Measurements from ENCODE around the gene CD27.
"Not testable (repeated sequence)": the region's sequence is repeated elsewhere in the genome, so short reads cannot be mapped to it uniquely, and the experiment has no call there.

Gene CD27

DNA sequence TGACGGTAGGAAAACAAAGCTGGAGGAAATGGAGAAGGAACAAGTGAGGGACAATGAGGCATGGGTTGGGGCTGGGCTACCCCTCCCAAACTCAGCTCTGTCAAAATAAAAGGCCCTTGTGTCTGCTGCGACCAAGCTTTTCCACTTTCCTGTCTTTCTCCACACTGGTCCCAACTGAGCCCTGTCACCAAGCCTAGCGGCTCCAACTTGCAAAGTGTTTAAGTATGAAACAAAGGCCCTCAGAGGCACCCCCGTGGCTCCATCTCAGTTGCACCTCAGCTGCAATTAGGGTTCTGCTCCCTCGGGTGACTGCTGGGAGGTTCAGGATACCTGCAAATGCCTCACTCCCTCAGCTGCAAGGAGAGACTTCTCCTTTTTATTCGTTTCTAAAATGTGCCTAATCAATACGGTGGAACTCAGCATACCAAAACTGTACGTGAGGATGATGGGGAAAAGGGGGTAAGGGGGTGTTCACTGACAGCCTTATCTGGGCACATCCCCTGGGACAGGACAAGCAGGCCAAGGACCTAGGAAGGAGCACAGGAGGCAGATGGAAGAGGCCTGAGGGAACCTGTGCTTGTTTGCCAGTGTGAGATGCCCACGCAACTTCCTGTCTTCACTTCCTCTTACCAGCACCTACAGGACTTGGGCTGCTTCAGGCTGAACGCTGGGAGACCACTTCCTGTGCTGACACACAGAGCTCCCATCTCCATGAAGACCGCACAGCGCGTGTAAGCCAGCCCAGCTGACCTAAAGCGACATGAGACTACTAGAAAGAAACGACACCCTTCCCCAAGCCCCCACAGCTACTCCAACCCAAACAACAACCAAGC is 16.9 kb downstream of the CD27 start:
- peak; percentile 76 to 80 (median 79) for DNase-seq
- H3K36me3 ChIP-seq (ENCODE audit: control insufficient read depth, insufficient read depth, low read length): peaks cover 45% of the 10 kb centered on the region
- no peaks in the 10 kb centered on the region for H3K27me3 ChIP-seq (replicated peaks; ENCODE audit: control insufficient read depth, insufficient read depth, low read length, poor library complexity, severe bottlenecking)
- peaks cover 64% of the 10 kb centered on the region for H3K4me1 ChIP-seq (ENCODE audit: control insufficient read depth, insufficient read depth, low read length, poor library complexity, severe bottlenecking)
- peak overlapping the region; percentile 86 for H3K27ac ChIP-seq (ENCODE audit: insufficient read depth, low read length, poor library complexity, severe bottlenecking)
- H3K9me3 ChIP-seq (ENCODE audit: control insufficient read depth, low read length): no peaks in the 10 kb centered on the region
- H3K4me3 ChIP-seq (ENCODE audit: insufficient read depth, low read depth, low read length, poor library complexity, severe bottlenecking): peak overlapping the region; percentile 32

DNA sequence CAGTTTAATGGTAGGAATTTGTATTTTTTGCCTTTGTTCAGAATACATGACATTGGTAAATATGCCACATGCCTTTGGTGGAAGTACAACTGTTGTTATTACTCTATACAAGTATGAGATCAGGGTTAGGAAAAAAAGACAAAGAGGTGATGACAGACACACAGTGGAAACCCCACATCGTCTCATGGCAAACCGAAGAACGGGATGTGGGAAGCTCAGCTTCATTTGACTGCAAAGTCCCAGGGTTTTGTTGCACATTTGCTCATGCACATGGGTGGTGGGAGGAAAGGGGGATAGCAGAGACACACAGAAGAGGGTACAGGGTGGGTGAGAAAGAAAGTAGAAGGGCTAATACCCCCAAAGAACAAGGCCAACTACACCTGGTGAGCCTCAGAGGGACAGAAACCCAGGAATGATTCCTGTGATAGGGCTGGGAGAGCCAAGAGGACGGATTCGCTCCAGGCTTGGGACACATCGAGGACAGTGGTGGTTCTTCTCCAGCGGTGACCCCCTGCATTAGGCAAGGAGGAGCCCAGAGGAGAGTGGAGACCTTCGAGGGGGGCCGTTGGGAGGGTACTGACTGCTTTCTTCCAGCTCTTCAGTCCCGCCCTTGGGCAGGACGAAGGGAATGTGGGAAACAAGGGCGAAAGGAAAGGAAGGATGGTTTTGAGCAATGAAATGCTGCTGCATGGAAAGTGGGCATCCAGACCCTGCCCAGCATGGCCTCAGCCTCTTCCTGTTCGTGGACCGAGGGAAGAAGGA is 17.7 kb downstream of the CD27 start:
- Histone ChIP-seq H3K27me3 (replicated peaks; ENCODE audit: control insufficient read depth, insufficient read depth, low read length, poor library complexity, severe bottlenecking) (no peaks in the 10 kb centered on the region), H3K9me3 (ENCODE audit: control insufficient read depth, low read length) (no peaks in the 10 kb centered on the region), H3K36me3 (ENCODE audit: control insufficient read depth, insufficient read depth, low read length) (peaks cover 38% of the 10 kb centered on the region), H3K4me1 (ENCODE audit: control insufficient read depth, insufficient read depth, low read length, poor library complexity, severe bottlenecking) (peaks cover 61% of the 10 kb centered on the region), H3K27ac (ENCODE audit: insufficient read depth, low read length, poor library complexity, severe bottlenecking) (peak overlapping the region; percentile 86), H3K4me3 (ENCODE audit: insufficient read depth, low read depth, low read length, poor library complexity, severe bottlenecking) (peak overlapping the region; percentile 0)
- DNase-seq: peak in 1 of 3 donors; percentile 25

DNA sequence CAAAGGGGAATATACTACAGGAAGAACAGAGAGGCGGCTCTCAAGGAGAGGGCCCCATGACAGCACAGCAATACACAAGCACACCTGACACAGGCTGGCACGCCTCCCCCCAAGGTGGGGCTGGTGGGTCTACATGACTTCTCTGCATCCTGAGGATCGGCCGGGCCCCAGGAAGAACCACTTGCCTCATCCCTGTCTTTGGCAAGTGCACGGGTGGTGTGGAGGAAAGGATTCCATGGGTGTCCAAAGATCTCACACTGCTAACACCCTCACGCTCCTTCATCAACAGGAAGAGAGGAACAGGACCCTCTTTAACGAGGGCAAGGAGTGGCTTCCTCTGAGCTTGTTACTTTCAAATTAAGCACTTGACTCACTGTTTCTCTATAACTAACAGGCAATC is 18.5 kb downstream of the CD27 start:
- Histone ChIP-seq H3K36me3 (ENCODE audit: control insufficient read depth, insufficient read depth, low read length) (peaks cover 33% of the 10 kb centered on the region), H3K9me3 (ENCODE audit: control insufficient read depth, low read length) (no peaks in the 10 kb centered on the region), H3K4me3 (ENCODE audit: insufficient read depth, low read depth, low read length, poor library complexity, severe bottlenecking) (peak overlapping the region; percentile 0), H3K27me3 (replicated peaks; ENCODE audit: control insufficient read depth, insufficient read depth, low read length, poor library complexity, severe bottlenecking) (no peaks in the 10 kb centered on the region), H3K4me1 (ENCODE audit: control insufficient read depth, insufficient read depth, low read length, poor library complexity, severe bottlenecking) (peaks cover 61% of the 10 kb centered on the region), H3K27ac (ENCODE audit: insufficient read depth, low read length, poor library complexity, severe bottlenecking) (peak overlapping the region; percentile 86)
- no peak for DNase-seq

DNA sequence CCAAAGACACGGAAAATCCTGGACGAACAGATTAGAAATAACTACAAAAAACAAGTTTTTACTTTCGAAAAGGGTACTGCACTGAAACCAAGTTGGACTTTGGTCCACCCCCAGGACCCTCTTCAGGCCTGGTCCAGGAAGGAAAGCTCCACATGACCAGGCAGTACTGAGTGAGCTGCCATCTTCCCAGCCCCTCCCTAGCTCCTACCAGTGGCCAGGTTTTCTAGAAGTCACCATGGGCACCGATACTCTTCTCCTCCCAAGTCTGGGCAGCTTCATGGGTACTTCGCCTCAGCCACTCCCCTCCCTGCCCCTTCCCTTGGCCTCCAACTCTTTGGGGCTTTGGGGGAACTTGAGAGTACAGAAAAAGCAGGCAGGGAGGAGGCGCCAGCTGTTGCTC is 19.1 kb downstream of the CD27 start:
- H3K27me3 ChIP-seq (replicated peaks; ENCODE audit: control insufficient read depth, insufficient read depth, low read length, poor library complexity, severe bottlenecking): no peaks in the 10 kb centered on the region
- peaks cover 67% of the 10 kb centered on the region for H3K4me1 ChIP-seq (ENCODE audit: control insufficient read depth, insufficient read depth, low read length, poor library complexity, severe bottlenecking)
- no peak overlapping the region for H3K4me3 ChIP-seq (ENCODE audit: insufficient read depth, low read depth, low read length, poor library complexity, severe bottlenecking)
- no peak for DNase-seq
- H3K27ac ChIP-seq (ENCODE audit: insufficient read depth, low read length, poor library complexity, severe bottlenecking): peak overlapping the region; percentile 86
- peaks cover 26% of the 10 kb centered on the region for H3K36me3 ChIP-seq (ENCODE audit: control insufficient read depth, insufficient read depth, low read length)
- H3K9me3 ChIP-seq (ENCODE audit: control insufficient read depth, low read length): no peaks in the 10 kb centered on the region

DNA sequence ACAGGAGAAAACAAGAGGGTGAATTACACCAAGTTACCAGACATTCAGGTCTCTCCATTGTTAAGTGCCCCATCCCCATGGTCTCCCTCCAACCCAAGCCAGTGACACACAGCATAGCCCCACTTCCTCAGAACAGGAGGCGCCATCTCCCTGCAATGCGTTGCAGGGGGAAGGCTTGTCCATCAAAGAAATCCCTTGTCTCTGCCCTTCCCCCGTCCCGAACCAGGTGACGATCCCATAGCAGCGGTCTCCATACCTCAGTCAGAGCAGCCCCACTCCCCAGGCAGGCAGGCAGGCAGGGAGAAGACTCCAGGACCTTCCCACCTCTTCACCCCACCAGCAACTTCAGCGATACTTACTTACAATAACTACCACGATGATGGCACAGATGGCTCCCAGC is 19.8 kb downstream of the CD27 start:
- Histone ChIP-seq H3K9me3 (ENCODE audit: control insufficient read depth, low read length) (no peaks in the 10 kb centered on the region), H3K36me3 (ENCODE audit: control insufficient read depth, insufficient read depth, low read length) (peaks cover 20% of the 10 kb centered on the region), H3K4me3 (ENCODE audit: insufficient read depth, low read depth, low read length, poor library complexity, severe bottlenecking) (no peak overlapping the region), H3K27me3 (replicated peaks; ENCODE audit: control insufficient read depth, insufficient read depth, low read length, poor library complexity, severe bottlenecking) (no peaks in the 10 kb centered on the region), H3K4me1 (ENCODE audit: control insufficient read depth, insufficient read depth, low read length, poor library complexity, severe bottlenecking) (peaks cover 72% of the 10 kb centered on the region), H3K27ac (ENCODE audit: insufficient read depth, low read length, poor library complexity, severe bottlenecking) (peak overlapping the region; percentile 86)
- DNase-seq: no peak

DNA sequence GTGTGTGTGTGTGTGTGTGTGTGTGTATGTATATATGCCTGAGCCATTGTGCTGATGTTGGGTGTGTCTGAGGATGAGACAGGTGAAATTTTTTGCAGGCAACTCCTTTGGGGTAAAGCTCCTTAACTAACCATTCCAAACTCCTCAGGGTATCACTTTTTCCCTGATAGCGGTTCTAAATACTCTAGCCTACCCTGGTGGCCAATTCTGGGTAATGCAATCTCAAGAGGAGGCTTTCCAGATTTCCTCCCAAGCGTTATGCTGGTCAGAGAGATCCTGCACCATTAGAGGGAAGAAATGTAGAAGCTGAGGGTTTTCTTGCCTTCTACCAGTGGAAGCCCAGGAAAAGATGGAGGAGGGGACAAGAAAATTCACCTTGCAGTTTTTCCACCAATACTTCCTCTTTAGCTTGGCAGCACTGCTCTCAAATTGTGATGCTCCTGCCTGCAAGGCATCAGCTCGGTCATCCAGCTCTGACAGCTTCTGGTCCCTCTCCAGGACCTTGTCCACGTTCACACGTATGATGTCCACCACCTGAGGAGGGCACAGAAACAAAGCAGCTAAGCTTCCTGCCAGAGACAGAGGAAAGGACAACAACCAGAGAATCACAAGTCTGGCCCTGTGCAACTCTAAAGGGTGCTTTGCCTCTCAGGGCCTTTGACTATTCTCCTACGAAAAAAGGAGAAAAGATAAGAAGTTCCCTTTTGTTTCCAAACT is 20.9 kb downstream of the CD27 start:
- Histone ChIP-seq H3K36me3 (ENCODE audit: control insufficient read depth, insufficient read depth, low read length) (peaks cover 20% of the 10 kb centered on the region), H3K4me1 (ENCODE audit: control insufficient read depth, insufficient read depth, low read length, poor library complexity, severe bottlenecking) (peaks cover 63% of the 10 kb centered on the region)
- peak in 1 of 3 donors; percentile 41 for DNase-seq

DNA sequence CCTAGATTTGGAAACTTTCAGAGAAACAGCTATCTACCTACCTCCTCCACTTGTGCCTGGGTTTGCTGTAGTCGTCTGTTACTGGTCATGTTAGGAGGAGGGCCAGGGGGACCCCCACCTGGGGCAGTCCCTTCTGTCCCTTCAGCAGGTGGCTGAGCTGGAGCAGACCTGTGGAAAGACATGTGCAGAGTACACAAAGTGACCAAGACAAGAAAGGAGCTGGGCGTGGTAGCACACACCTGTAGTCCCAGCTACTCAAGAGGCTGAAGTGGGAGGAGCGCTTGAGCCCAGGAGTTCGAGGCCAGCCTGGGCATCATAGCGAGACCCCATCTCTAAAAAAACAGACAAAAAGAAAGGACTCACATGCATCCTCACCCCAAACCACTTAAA is 21.4 kb downstream of the CD27 start:
- H3K9me3 ChIP-seq (ENCODE audit: control insufficient read depth, low read length): no peaks in the 10 kb centered on the region
- no peaks in the 10 kb centered on the region for H3K27me3 ChIP-seq (replicated peaks; ENCODE audit: control insufficient read depth, insufficient read depth, low read length, poor library complexity, severe bottlenecking)
- peaks cover 57% of the 10 kb centered on the region for H3K4me1 ChIP-seq (ENCODE audit: control insufficient read depth, insufficient read depth, low read length, poor library complexity, severe bottlenecking)
- H3K27ac ChIP-seq (ENCODE audit: insufficient read depth, low read length, poor library complexity, severe bottlenecking): peak overlapping the region; percentile 50
- peaks cover 20% of the 10 kb centered on the region for H3K36me3 ChIP-seq (ENCODE audit: control insufficient read depth, insufficient read depth, low read length)
- no peak for DNase-seq
- H3K4me3 ChIP-seq (ENCODE audit: insufficient read depth, low read depth, low read length, poor library complexity, severe bottlenecking): no peak overlapping the region

More for the DNA sequence above, 20.9 kb downstream of the CD27 start:
- no peaks in the 10 kb centered on the region for H3K27me3 ChIP-seq (replicated peaks; ENCODE audit: control insufficient read depth, insufficient read depth, low read length, poor library complexity, severe bottlenecking)
- H3K4me3 ChIP-seq (ENCODE audit: insufficient read depth, low read depth, low read length, poor library complexity, severe bottlenecking): no peak overlapping the region
- peak overlapping the region; percentile 50 for H3K27ac ChIP-seq (ENCODE audit: insufficient read depth, low read length, poor library complexity, severe bottlenecking)
- H3K9me3 ChIP-seq (ENCODE audit: control insufficient read depth, low read length): no peaks in the 10 kb centered on the region

DNA sequence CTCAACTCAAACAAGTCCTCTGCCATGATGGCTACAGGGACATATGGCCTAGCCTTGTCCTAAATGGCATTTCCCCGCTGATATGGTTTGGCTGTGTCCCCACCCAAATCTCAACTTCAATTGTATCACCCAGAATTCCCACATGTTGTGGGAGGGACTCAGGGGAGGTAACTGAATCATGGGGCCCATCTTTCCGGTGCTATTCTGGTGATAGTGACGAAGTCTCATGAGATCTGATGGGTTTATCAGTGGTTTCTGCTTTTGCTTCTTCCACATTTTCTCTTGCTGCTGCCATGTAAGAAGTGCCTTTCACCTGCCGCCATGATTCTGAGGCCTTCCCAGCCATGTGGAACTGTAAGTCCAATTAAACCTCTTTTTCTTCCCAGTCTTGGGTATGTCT is 22.0 kb downstream of the CD27 start:
- H3K4me3 ChIP-seq (ENCODE audit: insufficient read depth, low read depth, low read length, poor library complexity, severe bottlenecking); H3K9me3 ChIP-seq (ENCODE audit: control insufficient read depth, low read length); DNase-seq; H3K27ac ChIP-seq (ENCODE audit: insufficient read depth, low read length, poor library complexity, severe bottlenecking); H3K27me3 ChIP-seq (replicated peaks; ENCODE audit: control insufficient read depth, insufficient read depth, low read length, poor library complexity, severe bottlenecking): not testable (repeated sequence)
- H3K4me1 ChIP-seq (ENCODE audit: control insufficient read depth, insufficient read depth, low read length, poor library complexity, severe bottlenecking): peaks cover 51% of the 10 kb centered on the region
- peaks cover 20% of the 10 kb centered on the region for H3K36me3 ChIP-seq (ENCODE audit: control insufficient read depth, insufficient read depth, low read length)

DNA sequence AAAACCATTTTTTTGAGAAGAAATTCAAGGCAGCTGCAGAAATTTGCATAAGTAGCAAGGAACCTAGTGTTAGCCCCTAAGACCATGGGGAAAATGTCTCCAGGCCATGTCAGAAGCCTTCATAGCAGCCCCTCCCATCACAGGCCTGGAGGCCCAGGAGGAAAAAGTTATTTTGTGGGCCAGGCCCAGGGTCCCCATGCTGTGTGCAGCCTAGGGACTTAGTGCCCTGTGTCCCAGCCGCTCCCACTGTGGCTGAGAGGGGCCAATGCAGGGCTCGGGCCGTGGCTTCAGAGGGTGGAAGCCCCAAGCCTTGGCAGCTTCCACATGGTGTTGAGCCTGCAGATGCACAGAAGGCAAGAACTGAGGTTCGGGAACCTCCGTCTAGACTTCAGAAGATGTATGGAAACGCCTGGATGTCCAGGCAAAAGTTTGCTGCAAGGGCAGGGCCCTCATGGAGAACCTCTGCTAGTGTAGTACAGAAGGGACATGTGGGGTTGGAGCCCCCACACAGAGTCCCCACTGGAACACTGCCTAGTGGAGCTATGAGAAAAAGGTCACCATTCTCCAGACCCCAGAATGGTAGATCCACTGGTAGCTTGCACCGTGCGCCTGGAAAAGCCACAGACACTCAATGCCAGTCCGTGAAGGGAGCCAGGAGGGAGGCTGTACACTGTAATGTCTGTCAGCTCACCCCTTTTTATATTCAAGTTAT is 23.0 kb downstream of the CD27 start:
- H3K4me3 ChIP-seq (ENCODE audit: insufficient read depth, low read depth, low read length, poor library complexity, severe bottlenecking); DNase-seq; H3K9me3 ChIP-seq (ENCODE audit: control insufficient read depth, low read length); H3K27me3 ChIP-seq (replicated peaks; ENCODE audit: control insufficient read depth, insufficient read depth, low read length, poor library complexity, severe bottlenecking): not testable (repeated sequence)
- peak overlapping the region; percentile 12 for H3K27ac ChIP-seq (ENCODE audit: insufficient read depth, low read length, poor library complexity, severe bottlenecking)
- peaks cover 42% of the 10 kb centered on the region for H3K4me1 ChIP-seq (ENCODE audit: control insufficient read depth, insufficient read depth, low read length, poor library complexity, severe bottlenecking)
- peaks cover 20% of the 10 kb centered on the region for H3K36me3 ChIP-seq (ENCODE audit: control insufficient read depth, insufficient read depth, low read length)

All from effector memory CD4-positive, alpha-beta T cell (primary cell).